OCI-LY1 (cell line): Measurements from ENCODE around the gene AP2S1.

Experiments used
- EZH2 ChIP-seq: fragments of 200-600 bp; sonication (generic), shearing (Covaris generic); IDR thresholded peaks from 2 replicates; pipeline ENCODE4 v1.8.0; 2017; ENCODE audit warnings: borderline replicate concordance, mixed run types, mild to moderate bottlenecking, antibody characterized with exemption, low read length, moderate library complexity, mixed read lengths
- TF ChIP-seq, protein P1 (sequence below): fragments of 200-600 bp; sonication (generic), shearing (Covaris generic); IDR thresholded peaks from 2 replicates; pipeline ENCODE4 v1.5.1; 2017; ENCODE audit warnings: mild to moderate bottlenecking, antibody characterized with exemption, low read length, moderate library complexity, mixed read lengths

GRCh38 chr19:46885411-46885810 is 34.8 kb upstream of the AP2S1 start:
- TF ChIP-seq, protein P1, sequence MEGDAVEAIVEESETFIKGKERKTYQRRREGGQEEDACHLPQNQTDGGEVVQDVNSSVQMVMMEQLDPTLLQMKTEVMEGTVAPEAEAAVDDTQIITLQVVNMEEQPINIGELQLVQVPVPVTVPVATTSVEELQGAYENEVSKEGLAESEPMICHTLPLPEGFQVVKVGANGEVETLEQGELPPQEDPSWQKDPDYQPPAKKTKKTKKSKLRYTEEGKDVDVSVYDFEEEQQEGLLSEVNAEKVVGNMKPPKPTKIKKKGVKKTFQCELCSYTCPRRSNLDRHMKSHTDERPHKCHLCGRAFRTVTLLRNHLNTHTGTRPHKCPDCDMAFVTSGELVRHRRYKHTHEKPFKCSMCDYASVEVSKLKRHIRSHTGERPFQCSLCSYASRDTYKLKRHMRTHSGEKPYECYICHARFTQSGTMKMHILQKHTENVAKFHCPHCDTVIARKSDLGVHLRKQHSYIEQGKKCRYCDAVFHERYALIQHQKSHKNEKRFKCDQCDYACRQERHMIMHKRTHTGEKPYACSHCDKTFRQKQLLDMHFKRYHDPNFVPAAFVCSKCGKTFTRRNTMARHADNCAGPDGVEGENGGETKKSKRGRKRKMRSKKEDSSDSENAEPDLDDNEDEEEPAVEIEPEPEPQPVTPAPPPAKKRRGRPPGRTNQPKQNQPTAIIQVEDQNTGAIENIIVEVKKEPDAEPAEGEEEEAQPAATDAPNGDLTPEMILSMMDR = no peak
- no peak for TF ChIP-seq EZH2
